Endothelial cell of umbilical vein (primary cell): ENCODE results near the gene PADI1. TPM values are rescaled to one million over a fixed set of nuclear protein-coding genes. Genes with fewer than 3 reads are reported as not detected.

Experiments used
- BruUV-seq: library from RNA; stranded (reverse); fragments of 400-500 nt; replicated peaks from 2 replicates; lab custom pipeline; 2021; lab: Mats Ljungman, UMichigan
- CTCF ChIA-PET: fragments of 300-600, 350-600 bp; sonication (Branson Sonifier 250); formaldehyde crosslinking; loops from one replicate; lab custom pipeline; 2021; ENCODE audit warnings: antibody characterized with exemption, inconsistent platforms; lab: Charles Lee
- POLR2A ChIA-PET: fragments of 300-600, 350-600 bp; sonication (Branson Sonifier 250); formaldehyde crosslinking; loops from one replicate; lab custom pipeline; 2021; ENCODE audit warnings: antibody characterized with exemption, inconsistent platforms; lab: Charles Lee
- DNase-seq: peaks from one replicate; pipeline ENCODE4 v3.0.0-alpha.2; 2011; ENCODE audit warnings: low read depth, low spot score
- FAIRE-seq: peaks from 2 replicates; lab custom pipeline; 2011; peaks lifted over from hg19 to GRCh38; lab: Jason Lieb, UNC
- H2AFZ ChIP-seq: 2 replicates; pipeline ENCODE4 v1.6.0; 2012; ENCODE audit warnings: low read depth, low read length, control low read depth, inconsistent platforms
- H3K27ac ChIP-seq: 2 replicates; pipeline ENCODE4 v1.5.1; 2011; ENCODE audit warnings: low read depth, mild to moderate bottlenecking, control low read depth, low read length, moderate library complexity; ENCODE audit not compliant: insufficient read depth
- H3K27me3 ChIP-seq, 2 experiments: 2 replicates each; pipeline versions ENCODE4 v1.6.0 to v1.6.1; 2011; ENCODE audit warnings: low read length in 2 of 2, mixed read lengths in 1 of 2; ENCODE audit not compliant: control insufficient read depth in 2 of 2, insufficient read depth in 2 of 2
- H3K36me3 ChIP-seq, 2 experiments: 2 replicates in 1 of 2; 3 replicates in 1 of 2; pipeline ENCODE4 v1.5.1; 2011; ENCODE audit warnings: low read length in 2 of 2, mild to moderate bottlenecking in 1 of 2, moderate library complexity in 1 of 2; ENCODE audit not compliant: control insufficient read depth in 2 of 2, insufficient read depth in 2 of 2; ENCODE audit errors: extremely low read depth in 1 of 2
- H3K4me1 ChIP-seq: 3 replicates; pipeline ENCODE4 v1.5.1; 2011; ENCODE audit warnings: mild to moderate bottlenecking, low read length; ENCODE audit not compliant: control insufficient read depth, insufficient read depth; ENCODE audit errors: extremely low read depth
- H3K4me2 ChIP-seq: 2 replicates; pipeline ENCODE4 v1.6.1; 2011; ENCODE audit warnings: low read length, control low read depth, mixed read lengths; ENCODE audit not compliant: insufficient read depth
- H3K4me3 ChIP-seq, 3 experiments: fragments of 200-600 bp in 1 of 3; sonication (generic), shearing (Covaris generic) in 1 of 3; replicated peaks in 1 of 3; 2 replicates each; pipeline ENCODE4 v1.5.1; 2011 to 2016; ENCODE audit warnings: control low read depth in 3 of 3, low read length in 3 of 3, mild to moderate bottlenecking in 2 of 3, inconsistent platforms in 1 of 3, low read depth in 1 of 3, moderate library complexity in 1 of 3; ENCODE audit not compliant: insufficient read depth in 1 of 3
- H3K79me2 ChIP-seq: 2 replicates; pipeline ENCODE4 v1.6.0; 2012; ENCODE audit warnings: low read length, inconsistent platforms; ENCODE audit not compliant: control insufficient read depth, insufficient read depth
- H3K9ac ChIP-seq: replicated peaks from 2 replicates; pipeline ENCODE3; 2011; ENCODE audit warnings: low read length, control low read depth; ENCODE audit not compliant: insufficient read depth; ENCODE audit errors: extremely low read depth
- H3K9me1 ChIP-seq: replicated peaks from 3 replicates; pipeline ENCODE4 v1.6.0; 2011; ENCODE audit warnings: mild to moderate bottlenecking, low read length; ENCODE audit not compliant: control insufficient read depth, insufficient read depth; ENCODE audit errors: extremely low read depth
- H3K9me3 ChIP-seq: replicated peaks from 2 replicates; pipeline ENCODE4 v1.5.1; 2012; ENCODE audit warnings: low read length, inconsistent platforms; ENCODE audit not compliant: control insufficient read depth, insufficient read depth
- H4K20me1 ChIP-seq: replicated peaks from 2 replicates; pipeline ENCODE3; 2011; ENCODE audit warnings: mild to moderate bottlenecking, low read length; ENCODE audit not compliant: control insufficient read depth, insufficient read depth; ENCODE audit errors: extremely low read depth
- CTCF ChIP-seq, 2 donors: IDR thresholded peaks; 1 replicate in 1 of 2; 2 replicates in 1 of 2; pipeline ENCODE4 v1.5.1; 2011; ENCODE audit warnings: low read length in 2 of 2, mild to moderate bottlenecking in 2 of 2, moderate library complexity in 2 of 2, control low read depth in 1 of 2, inconsistent platforms in 1 of 2, low read depth in 1 of 2; ENCODE audit not compliant: insufficient read depth in 1 of 2; ENCODE audit errors: extremely low read depth in 1 of 2
- EZH2 ChIP-seq: IDR thresholded peaks from 2 replicates; pipeline ENCODE4 v1.6.1; 2012; ENCODE audit warnings: borderline replicate concordance, low read depth, mild to moderate bottlenecking, moderate library complexity, low read length, inconsistent platforms; ENCODE audit not compliant: severe bottlenecking
- FOS ChIP-seq: IDR thresholded peaks from 2 replicates; pipeline ENCODE4 v1.6.1; 2011; ENCODE audit warnings: mild to moderate bottlenecking, low read length, moderate library complexity, borderline replicate concordance; ENCODE audit not compliant: insufficient read depth
- GATA2 ChIP-seq: IDR thresholded peaks from 2 replicates; pipeline ENCODE4 v1.7.0; 2011; ENCODE audit warnings: low read depth, mild to moderate bottlenecking, moderate library complexity, mixed read lengths, low read length; ENCODE audit not compliant: insufficient read length, insufficient read depth
- MAX ChIP-seq: IDR thresholded peaks from 2 replicates; pipeline ENCODE4 v1.6.1; 2011; ENCODE audit not compliant: insufficient read depth, insufficient read length
- MYC ChIP-seq: IDR thresholded peaks from one replicate; pipeline ENCODE4 v1.6.1; 2011; ENCODE audit warnings: mild to moderate bottlenecking, low read depth, low read length
- POLR2AphosphoS5 ChIP-seq: IDR thresholded peaks from 2 replicates; pipeline ENCODE4 v1.6.1; 2012; ENCODE audit warnings: low read depth, mild to moderate bottlenecking, control low read depth, low read length, moderate library complexity; ENCODE audit not compliant: insufficient read depth
- dilution Hi-C: fragments of 300-500 bp; cut with MboI; formaldehyde crosslinking; loops from one replicate; pipeline ENCODE4 v1.15.0; 2019; ENCODE audit warnings: low sequenced_read_pairs; ENCODE audit not compliant: extremely low pct_ligation_motif_present
- intact Hi-C: fragments of 100-400 bp; cut with micrococcal nuclease; formaldehyde crosslinking; loops from one replicate; pipeline ENCODE4 v1.10.0; 2022
- polyA plus RNA-seq, 4 experiments: library from polyadenylated mRNA; depleted of rRNA in 3 of 4; stranded (reverse) in 3 of 4; unstranded in 1 of 4; fragments of >200 nt; gene quantifications; 2 replicates each; pipeline versions ENCODE4 v1.2.1 to v1.2.3, GENCODE V29; 2011 to 2012; ENCODE audit warnings: missing spikeins in 1 of 4
- total RNA-seq: library from RNA; stranded (reverse); gene quantifications from 2 replicates; pipeline ENCODE4 v1.2.3, GENCODE V29; 2021

The PADI1 gene
- total and polyA plus RNA-seq, 2 donors (not counting 3 experiments of a cell fraction or from before 2014, with no cell fraction given) = 0.01 TPM; not detected in 1

- CTCF ChIA-PET = no interaction called here
- no peak for DNase-seq
- Histone ChIP-seq H4K20me1 (no peaks in the 10 kb centered on the region), H3K27me3 (no peaks in the 10 kb centered on the region), H3K4me2 (no peak overlapping the region), H3K27ac (no peak overlapping the region), H3K4me3 (no peak overlapping the region), H3K4me1 (no peaks in the 10 kb centered on the region), H3K9me3 (no peaks in the 10 kb centered on the region), H3K9ac (no peak overlapping the region), H3K79me2 (no peaks in the 10 kb centered on the region), H3K36me3 (no peaks in the 10 kb centered on the region), H3K9me1 (no peaks in the 10 kb centered on the region), H2AFZ (no peak overlapping the region)
- BruUV-seq = no TSS peak
- dilution Hi-C loops (no loop called here), intact Hi-C loops (no loop called here)
- no peak for FAIRE-seq
- POLR2A ChIA-PET = no interaction called here
- TF ChIP-seq CTCF (IDR thresholded peaks at IDR 0.05; ENCODE audit: extremely low read depth in 1 of 2, insufficient read depth in 1 of 2, low read depth in 1 of 2, low read length in 2 of 2) (no peak), MYC (no peak), EZH2 (no peak), FOS (no peak), POLR2AphosphoS5 (no peak), MAX (no peak), GATA2 (no peak)
These were observed 40.9 kb upstream of the PADI1 start for GRCh38 chr1:17163789-17164666.
